Liver (tissue), 9 donors: Measurements from ENCODE around the gene AGTRAP. TPM values are rescaled to one million over a fixed set of nuclear protein-coding genes. Genes with fewer than 3 reads are reported as not detected.

Experiments
- DNase-seq: peaks from one replicate; pipeline ENCODE4 v3.0.0-alpha.2; 2017; ENCODE audit warnings: low spot score
- H3K27ac ChIP-seq, 2 donors: one replicate each; pipeline ENCODE4 v1.7.0; 2013; ENCODE audit warnings: inconsistent platforms in 2 of 2, low read length in 2 of 2, control low read depth in 1 of 2, low read depth in 1 of 2, mild to moderate bottlenecking in 1 of 2
- H3K27me3 ChIP-seq, 4 donors: one replicate each; pipeline versions ENCODE4 v1.6.1 to v1.7.0; 2013; ENCODE audit warnings: low read length in 3 of 4, inconsistent platforms in 1 of 4, mild to moderate bottlenecking in 1 of 4, moderate library complexity in 1 of 4; ENCODE audit not compliant: control insufficient read depth in 4 of 4, insufficient read depth in 4 of 4
- H3K36me3 ChIP-seq, 4 donors: one replicate each; pipeline versions ENCODE4 v1.6.1 to v1.7.0; 2013; ENCODE audit warnings: low read length in 3 of 4, mild to moderate bottlenecking in 3 of 4, low read depth in 1 of 4, moderate library complexity in 1 of 4; ENCODE audit not compliant: control insufficient read depth in 4 of 4, insufficient read depth in 3 of 4
- H3K4me1 ChIP-seq, 4 donors: one replicate each; pipeline versions ENCODE4 v1.6.1 to v1.7.0; 2013; ENCODE audit warnings: low read length in 3 of 4, mild to moderate bottlenecking in 3 of 4, moderate library complexity in 1 of 4; ENCODE audit not compliant: control insufficient read depth in 4 of 4, insufficient read depth in 4 of 4
- H3K4me3 ChIP-seq, 3 donors: one replicate each; pipeline versions ENCODE4 v1.6.1 to v1.7.0; 2013; ENCODE audit warnings: low read length in 3 of 3, control low read depth in 1 of 3, low read depth in 1 of 3, mild to moderate bottlenecking in 1 of 3
- H3K9ac ChIP-seq, 2 donors: one replicate each; pipeline ENCODE4 v1.7.0; 2013; ENCODE audit warnings: low read length in 2 of 2, mild to moderate bottlenecking in 2 of 2, moderate library complexity in 2 of 2, control low read depth in 1 of 2, low read depth in 1 of 2
- H3K9me3 ChIP-seq, 4 donors: one replicate each; pipeline versions ENCODE4 v1.6.1 to v1.7.0; 2013; ENCODE audit warnings: low read length in 3 of 4; ENCODE audit not compliant: control insufficient read depth in 4 of 4
- ATF3 ChIP-seq: IDR thresholded peaks from 2 replicates; pipeline ENCODE4 v1.6.1; 2016; ENCODE audit warnings: antibody characterized with exemption
- CTCF ChIP-seq: fragments of 150-350 bp; IDR thresholded peaks from 2 replicates; pipeline ENCODE4 v1.5.1; 2017; ENCODE audit warnings: improper control_type of control experiment, low read depth, low read length; ENCODE audit not compliant: missing input control
- EGR1 ChIP-seq, 2 donors: IDR thresholded peaks; 2 replicates each; pipeline ENCODE4 v1.6.1; 2016 to 2018; ENCODE audit warnings: antibody characterized with exemption in 2 of 2, low read depth in 2 of 2
- FOXA1 ChIP-seq: IDR thresholded peaks from 2 replicates; pipeline ENCODE4 v1.6.1; 2016; ENCODE audit warnings: antibody characterized with exemption
- FOXA2 ChIP-seq: IDR thresholded peaks from 2 replicates; pipeline ENCODE4 v1.6.1; 2016; ENCODE audit warnings: antibody characterized with exemption
- GABPA ChIP-seq, 2 donors: IDR thresholded peaks in 1 of 2; conservative IDR thresholded peaks in 1 of 2; 2 replicates each; pipeline ENCODE4 v1.6.1; 2016; ENCODE audit warnings: antibody characterized with exemption in 2 of 2, mild to moderate bottlenecking in 1 of 2, moderate library complexity in 1 of 2
- HNF4A ChIP-seq, 2 donors: conservative IDR thresholded peaks; 2 replicates each; pipeline ENCODE4 v1.6.1; 2016; ENCODE audit warnings: antibody characterized with exemption in 2 of 2, mild to moderate bottlenecking in 2 of 2
- HNF4G ChIP-seq: IDR thresholded peaks from 2 replicates; pipeline ENCODE4 v1.6.1; 2016; ENCODE audit warnings: antibody characterized with exemption
- JUND ChIP-seq, 2 donors: IDR thresholded peaks; 2 replicates each; pipeline ENCODE4 v1.6.1; 2016; ENCODE audit warnings: antibody characterized with exemption in 2 of 2
- MAX ChIP-seq: IDR thresholded peaks from 2 replicates; pipeline ENCODE4 v1.6.1; 2016; ENCODE audit warnings: antibody characterized with exemption
- NR2F2 ChIP-seq: IDR thresholded peaks from 2 replicates; pipeline ENCODE4 v1.6.1; 2016; ENCODE audit warnings: antibody characterized with exemption
- RAD21 ChIP-seq, 2 donors: IDR thresholded peaks; 2 replicates each; pipeline ENCODE4 v1.6.1; 2016; ENCODE audit warnings: antibody characterized with exemption in 2 of 2, mild to moderate bottlenecking in 2 of 2
- REST ChIP-seq: IDR thresholded peaks from 2 replicates; pipeline ENCODE4 v1.6.1; 2016; ENCODE audit warnings: antibody characterized with exemption, mild to moderate bottlenecking
- RXRA ChIP-seq, 2 donors: IDR thresholded peaks; 2 replicates each; pipeline ENCODE4 v1.6.1; 2017 to 2018; ENCODE audit warnings: antibody characterized with exemption in 2 of 2, mild to moderate bottlenecking in 1 of 2
- SP1 ChIP-seq: IDR thresholded peaks from 2 replicates; pipeline ENCODE4 v1.6.1; 2018; ENCODE audit warnings: antibody characterized with exemption, mild to moderate bottlenecking
- TAF1 ChIP-seq: conservative IDR thresholded peaks from 2 replicates; pipeline ENCODE4 v1.6.1; 2016; ENCODE audit warnings: antibody characterized with exemption, mild to moderate bottlenecking
- YY1 ChIP-seq: IDR thresholded peaks from 2 replicates; pipeline ENCODE4 v1.6.1; 2016; ENCODE audit warnings: antibody characterized with exemption, mild to moderate bottlenecking
- ZBTB33 ChIP-seq: IDR thresholded peaks from 2 replicates; pipeline ENCODE4 v1.6.1; 2016; ENCODE audit warnings: antibody characterized with exemption
- WGBS: extraction: QIAGEN DNeasy Blood & Tissue Kit; methylation state at CpG from one replicate; pipeline ENCODE4 v1.1.7; 2013; 5-methylcytosine and 5-hydroxymethylcytosine counted together
- polyA plus RNA-seq, 2 donors: library from polyadenylated mRNA; stranded (reverse) in 1 of 2; unstranded in 1 of 2; fragments of 200-250 nt in 1 of 2; fragments of >200 nt in 1 of 2; fragmentation: Nextera tagmentation in 1 of 2; extraction: Ambion mirVana in 1 of 2; gene quantifications; one replicate each; pipeline versions ENCODE4 v1.2.1 to v1.2.3, GENCODE V29; 2013 to 2015
- total RNA-seq, 2 donors: library from RNA; depleted of rRNA; stranded (reverse); fragments of >200 nt; gene quantifications; one replicate each; pipeline ENCODE4 v1.2.3, GENCODE V29; 2014
- donor health status: healthy.
- donor health status: healthy.
- donor health status: healthy.
- donor health status: healthy.
- donor health status: healthy.

AGTRAP gene
- total and polyA plus RNA-seq, 4 donors, result 8.5 to 19.3 (median 17.5) TPM

GRCh38 chr1:11799896-11800295 is 64.0 kb downstream of the AGTRAP start:
- peaks cover 7 to 32% (median 24%) of the 10 kb centered on the region in 4 donors for H3K4me1 ChIP-seq
- DNase-seq, result no peak
- H3K27ac ChIP-seq, result no peak overlapping the region

More at GRCh38 chr1:11799896-11800295, 64.0 kb downstream of the AGTRAP start:
- no peaks in the 10 kb centered on the region for H3K9me3 ChIP-seq
- 97% methylated on average over 9 of the region's 9 CpGs for WGBS
- TF ChIP-seq MAX, result no peak
- TF ChIP-seq CTCF, result no peak
- TF ChIP-seq HNF4G, result no peak
- TF ChIP-seq SP1, result no peak
- TF ChIP-seq REST, result no peak
- no peak for TF ChIP-seq RXRA (IDR thresholded peaks at IDR 0.05)
- no peak for TF ChIP-seq YY1
- TF ChIP-seq RAD21 (IDR thresholded peaks at IDR 0.05), result no peak
- no peak for TF ChIP-seq HNF4A (conservative IDR thresholded peaks at IDR 0.05)
- no peak for TF ChIP-seq EGR1 (IDR thresholded peaks at IDR 0.05; ENCODE audit: low read depth in 2 of 2)
- no peak for TF ChIP-seq ATF3
- TF ChIP-seq FOXA2, result no peak
- no peak for TF ChIP-seq FOXA1
- TF ChIP-seq JUND (IDR thresholded peaks at IDR 0.05), result no peak
- no peak for TF ChIP-seq ZBTB33
- no peak for TF ChIP-seq TAF1
- TF ChIP-seq NR2F2, result no peak
- no peak for TF ChIP-seq GABPA (IDR thresholded peaks at IDR 0.05 in 1 of 2, conservative IDR thresholded peaks at IDR 0.05 in 1 of 2)
- H3K27me3 ChIP-seq, result no peaks in the 10 kb centered on the region
- H3K36me3 ChIP-seq, result peaks cover 11 to 39% (median 29%) of the 10 kb centered on the region in 4 donors
- H3K4me3 ChIP-seq, result no peak overlapping the region
- no peak overlapping the region for H3K9ac ChIP-seq
